ENCODE data around the gene FAM72B.
"Not testable (repeated sequence)": the region's sequence is repeated elsewhere in the genome, so short reads cannot be mapped to it uniquely, and the experiment has no call there.

DNA sequence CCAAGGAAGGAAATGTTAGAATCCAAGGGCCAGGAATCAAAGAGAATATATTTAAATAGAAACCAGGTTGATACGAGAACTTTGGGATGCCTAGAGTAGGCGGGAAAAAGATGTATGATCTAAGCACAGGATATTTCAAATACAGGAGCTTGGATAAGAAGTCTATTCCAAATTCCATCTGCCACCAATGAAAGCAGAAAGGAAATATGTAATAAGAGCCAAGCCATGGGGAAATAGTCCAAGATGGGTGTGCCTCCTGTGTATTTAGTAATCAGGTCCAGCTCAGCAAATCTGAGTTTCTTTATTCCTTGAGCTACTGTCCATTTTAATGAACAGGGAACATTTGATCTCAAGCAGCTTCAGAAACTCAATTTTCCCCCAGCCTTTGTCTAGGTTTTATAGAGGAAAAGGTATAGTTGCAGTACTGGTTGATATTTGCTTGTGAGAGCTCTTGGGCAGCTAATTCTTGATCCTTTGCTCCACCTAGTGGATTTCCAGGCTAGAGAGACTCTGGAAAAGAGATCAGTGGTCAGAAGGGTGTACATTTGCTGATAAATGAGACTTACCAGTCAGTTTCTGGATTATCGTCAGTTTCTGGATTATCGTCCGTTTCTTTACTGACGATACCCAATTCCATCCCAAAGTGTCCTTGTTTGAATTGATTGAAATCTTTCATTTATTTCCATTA, 28.3 kb downstream of the FAM72B start:
- TF ChIP-seq, protein P1, sequence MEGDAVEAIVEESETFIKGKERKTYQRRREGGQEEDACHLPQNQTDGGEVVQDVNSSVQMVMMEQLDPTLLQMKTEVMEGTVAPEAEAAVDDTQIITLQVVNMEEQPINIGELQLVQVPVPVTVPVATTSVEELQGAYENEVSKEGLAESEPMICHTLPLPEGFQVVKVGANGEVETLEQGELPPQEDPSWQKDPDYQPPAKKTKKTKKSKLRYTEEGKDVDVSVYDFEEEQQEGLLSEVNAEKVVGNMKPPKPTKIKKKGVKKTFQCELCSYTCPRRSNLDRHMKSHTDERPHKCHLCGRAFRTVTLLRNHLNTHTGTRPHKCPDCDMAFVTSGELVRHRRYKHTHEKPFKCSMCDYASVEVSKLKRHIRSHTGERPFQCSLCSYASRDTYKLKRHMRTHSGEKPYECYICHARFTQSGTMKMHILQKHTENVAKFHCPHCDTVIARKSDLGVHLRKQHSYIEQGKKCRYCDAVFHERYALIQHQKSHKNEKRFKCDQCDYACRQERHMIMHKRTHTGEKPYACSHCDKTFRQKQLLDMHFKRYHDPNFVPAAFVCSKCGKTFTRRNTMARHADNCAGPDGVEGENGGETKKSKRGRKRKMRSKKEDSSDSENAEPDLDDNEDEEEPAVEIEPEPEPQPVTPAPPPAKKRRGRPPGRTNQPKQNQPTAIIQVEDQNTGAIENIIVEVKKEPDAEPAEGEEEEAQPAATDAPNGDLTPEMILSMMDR (IDR thresholded peaks at IDR 0.05): not testable (repeated sequence)
- TF ChIP-seq POLR2A (IDR thresholded peaks at IDR 0.05): not testable (repeated sequence)

All from suprapubic skin (tissue), 3 donors.